HFF-Myc (cell line): Measurements from ENCODE around the gene TRAF3.
"Not testable (repeated sequence)": the region's sequence is repeated elsewhere in the genome, so short reads cannot be mapped to it uniquely, and the experiment has no call there.

Experiments used
- DNase-seq: peaks from one replicate; pipeline ENCODE4 v3.0.0-alpha.2; 2011; ENCODE audit warnings: low read depth; ENCODE audit errors: extremely low read depth
- H3K4me3 ChIP-seq: replicated peaks from 2 replicates; pipeline ENCODE4 v1.5.1; 2011; ENCODE audit warnings: low read depth, mild to moderate bottlenecking, control low read depth, low read length
- CTCF ChIP-seq: IDR thresholded peaks from 2 replicates; pipeline ENCODE4 v1.5.1; 2012; ENCODE audit warnings: mild to moderate bottlenecking, low read depth, low read length, control low read depth; ENCODE audit errors: missing control alignments

The TRAF3 gene

GRCh38 chr14:102926104-102926503, 148.9 kb downstream of the TRAF3 start:
- H3K4me3 ChIP-seq, result no peak overlapping the region
- no peak for TF ChIP-seq CTCF
- no peak for DNase-seq

- not testable (repeated sequence) for DNase-seq, H3K4me3 ChIP-seq
These were observed 149.6 kb downstream of the TRAF3 start for GRCh38 chr14:102926840-102927239.

GRCh38 chr14:102927346-102927877, 150.2 kb downstream of the TRAF3 start:
- no peak for DNase-seq
- H3K4me3 ChIP-seq, result no peak overlapping the region
- no peak for TF ChIP-seq CTCF

- H3K4me3 ChIP-seq, result peak overlapping the region; percentile 29
- no peak for TF ChIP-seq CTCF
- no peak for DNase-seq
These were observed 150.7 kb downstream of the TRAF3 start for GRCh38 chr14:102927878-102928411.

GRCh38 chr14:102928412-102929240, 151.4 kb downstream of the TRAF3 start:
- no peak for DNase-seq
- H3K4me3 ChIP-seq, result peak overlapping the region; percentile 29
- TF ChIP-seq CTCF, result no peak

- TF ChIP-seq CTCF, result no peak
- no peak for DNase-seq
- H3K4me3 ChIP-seq, result no peak overlapping the region; the same call in 1 of the 2 replicates
These were observed 152.2 kb downstream of the TRAF3 start for GRCh38 chr14:102929241-102930137.
